HCT116 (cell line): ENCODE results near the gene CHST3. TPM values are rescaled to one million over a fixed set of nuclear protein-coding genes. Genes with fewer than 3 reads are reported as not detected.

Experiments
- ATAC-seq: fragments of 200-7000 bp; cut with Tn5 transposase; 2 replicates; pipeline ENCODE4 v1.9.1; 2020; ENCODE audit warnings: mild to moderate bottlenecking, moderate library complexity
- BruUV-seq: library from RNA; stranded (reverse); fragments of 400-500 nt; replicated peaks from 2 replicates; lab custom pipeline; 2021; lab: Mats Ljungman, UMichigan
- CTCF ChIA-PET: fragments of 300-600 bp; sonication (Branson Sonifier 250); formaldehyde crosslinking; loops from one replicate; lab custom pipeline; 2021; ENCODE audit warnings: antibody characterized with exemption; lab: Charles Lee
- POLR2A ChIA-PET: fragments of 300-600, 350-600 bp; sonication (Branson Sonifier 250); formaldehyde crosslinking; loops from one replicate; lab custom pipeline; 2021; ENCODE audit warnings: antibody characterized with exemption; lab: Charles Lee
- RAD21 ChIA-PET, 2 experiments: fragments of 300-600 bp; sonication (Branson Sonifier 250); formaldehyde crosslinking; loops; one replicate each; lab custom pipeline; 2023; ENCODE audit warnings: low total read pairs in 2 of 2; ENCODE audit not compliant: uncharacterized antibody in 2 of 2, unreplicated experiment in 2 of 2, low non-redundant PET in 1 of 2; lab: Charles Lee
- DNase-seq: peaks from one replicate; pipeline ENCODE4 v3.0.0-alpha.2; 2010; ENCODE audit warnings: low read depth, low spot score
- H2AFZ ChIP-seq: fragments of 200-600 bp; shearing (Covaris generic), sonication (generic); 2 replicates; pipeline ENCODE4 v1.6.1; 2017; ENCODE audit warnings: low read depth, mixed run types, mixed read lengths, antibody characterized with exemption, low read length; ENCODE audit not compliant: poor library complexity, severe bottlenecking
- H3K27ac ChIP-seq: 2 replicates; pipeline ENCODE4 v1.5.1; 2012; ENCODE audit warnings: low read depth, low read length
- H3K27me3 ChIP-seq: fragments of 200-600 bp; sonication (generic); 2 replicates; pipeline ENCODE4 v1.6.1; 2016; ENCODE audit warnings: mixed run types, low read length, mixed read lengths; ENCODE audit not compliant: insufficient read depth
- H3K36me3 ChIP-seq, 2 experiments: fragments of 200-500 bp in 1 of 2; fragments of 200-600 bp in 1 of 2; sonication (Bioruptor generic) in 1 of 2; sonication (generic) in 1 of 2; 2 replicates each; pipeline versions ENCODE4 v1.5.1 to v1.6.1; 2014 to 2016; ENCODE audit warnings: low read length in 2 of 2, inconsistent platforms in 1 of 2, mixed read lengths in 1 of 2, mixed run types in 1 of 2; ENCODE audit not compliant: insufficient read depth in 2 of 2, control insufficient read depth in 1 of 2
- H3K4me1 ChIP-seq, 2 experiments: fragments of 200-600 bp in 1 of 2; sonication (generic) in 1 of 2; 2 replicates each; pipeline versions ENCODE4 v1.5.1 to v1.6.1; 2012 to 2017; ENCODE audit warnings: low read length in 2 of 2, inconsistent platforms in 1 of 2, mild to moderate bottlenecking in 1 of 2, mixed read lengths in 1 of 2, mixed run types in 1 of 2, moderate library complexity in 1 of 2; ENCODE audit not compliant: insufficient read depth in 2 of 2, control insufficient read depth in 1 of 2
- H3K4me2 ChIP-seq: fragments of 200-600 bp; sonication (generic); 2 replicates; pipeline ENCODE4 v1.6.1; 2017; ENCODE audit warnings: mixed run types, low read length, mixed read lengths
- H3K4me3 ChIP-seq, 2 experiments: fragments of 200-600 bp in 1 of 2; sonication (generic) in 1 of 2; replicated peaks in 1 of 2; 2 replicates each; pipeline ENCODE4 v1.5.1; 2011 to 2016; ENCODE audit warnings: low read length in 2 of 2, control low read depth in 1 of 2, low read depth in 1 of 2, mild to moderate bottlenecking in 1 of 2, mixed read lengths in 1 of 2, mixed run types in 1 of 2
- H3K79me2 ChIP-seq: fragments of 200-600 bp; sonication (generic); 2 replicates; pipeline ENCODE4 v1.6.1; 2017; ENCODE audit warnings: mild to moderate bottlenecking, mixed run types, low read length, moderate library complexity, mixed read lengths; ENCODE audit not compliant: insufficient read depth
- H3K9ac ChIP-seq: fragments of 200-600 bp; sonication (generic); 2 replicates; pipeline ENCODE4 v1.6.1; 2016; ENCODE audit warnings: low read length, mixed read lengths
- H3K9me2 ChIP-seq: fragments of 200-600 bp; sonication (generic), shearing (Covaris generic); 2 replicates; pipeline ENCODE4 v1.6.1; 2017; ENCODE audit warnings: mixed run types, mild to moderate bottlenecking, moderate library complexity; ENCODE audit not compliant: insufficient read depth
- H3K9me3 ChIP-seq, 2 experiments: fragments of 200-500 bp in 1 of 2; fragments of 200-600 bp in 1 of 2; sonication (Bioruptor generic) in 1 of 2; sonication (generic) in 1 of 2; 2 replicates each; pipeline ENCODE4 v1.6.1; 2014 to 2017; ENCODE audit warnings: low read length in 2 of 2, mixed read lengths in 2 of 2, inconsistent platforms in 1 of 2, low read depth in 1 of 2, mild to moderate bottlenecking in 1 of 2, mixed run types in 1 of 2, moderate library complexity in 1 of 2; ENCODE audit not compliant: control insufficient read depth in 1 of 2, insufficient read depth in 1 of 2
- H4K20me1 ChIP-seq: fragments of 200-600 bp; sonication (generic), shearing (Covaris generic); 2 replicates; pipeline ENCODE4 v1.6.1; 2017; ENCODE audit warnings: mixed run types, mild to moderate bottlenecking, moderate library complexity; ENCODE audit not compliant: insufficient read depth
- ATF3 ChIP-seq: IDR thresholded peaks from 2 replicates; pipeline ENCODE4 v1.6.1; 2012
- CBX3 ChIP-seq: IDR thresholded peaks from 2 replicates; pipeline ENCODE4 v1.6.1; 2012; ENCODE audit warnings: low read depth
- EGR1 ChIP-seq: IDR thresholded peaks from 2 replicates; pipeline ENCODE4 v1.6.1; 2012; ENCODE audit warnings: low read depth
- EZH2 ChIP-seq: fragments of 200-600 bp; sonication (generic); IDR thresholded peaks from 2 replicates; pipeline ENCODE4 v1.6.1; 2017; ENCODE audit warnings: antibody characterized with exemption, mixed run types
- EZH2phosphoT487 ChIP-seq: fragments of 200-600 bp; IDR thresholded peaks from 2 replicates; pipeline ENCODE4 v1.6.1; 2018; ENCODE audit warnings: antibody characterized with exemption, borderline replicate concordance
- FOSL1 ChIP-seq: IDR thresholded peaks from 2 replicates; pipeline ENCODE4 v1.6.1; 2012; ENCODE audit warnings: low read depth
- JUND ChIP-seq: IDR thresholded peaks from 2 replicates; pipeline ENCODE4 v1.6.1; 2012
- MAX ChIP-seq: IDR thresholded peaks from 2 replicates; pipeline ENCODE4 v1.6.1; 2012
- POLR2AphosphoS5 ChIP-seq: IDR thresholded peaks from 2 replicates; pipeline ENCODE4 v1.6.1; 2011; ENCODE audit warnings: mild to moderate bottlenecking, low read depth, low read length, moderate library complexity
- RAD21 ChIP-seq: IDR thresholded peaks from 2 replicates; pipeline ENCODE4 v1.6.1; 2012; ENCODE audit warnings: low read depth, mild to moderate bottlenecking
- SIN3A ChIP-seq: IDR thresholded peaks from 2 replicates; pipeline ENCODE4 v1.6.1; 2012; ENCODE audit warnings: low read depth
- SRF ChIP-seq: IDR thresholded peaks from 2 replicates; pipeline ENCODE4 v1.6.1; 2012; ENCODE audit warnings: low read depth
- TCF7L2 ChIP-seq: IDR thresholded peaks from 2 replicates; pipeline ENCODE4 v1.7.0; 2011; ENCODE audit warnings: borderline replicate concordance, inconsistent platforms; ENCODE audit not compliant: insufficient read depth, insufficient read length; ENCODE audit errors: extremely low read depth
- YY1 ChIP-seq: IDR thresholded peaks from 2 replicates; pipeline ENCODE4 v1.6.1; 2011; ENCODE audit warnings: low read length, low read depth, moderate library complexity, mild to moderate bottlenecking; ENCODE audit not compliant: insufficient replicate concordance; ENCODE audit errors: extremely low read depth
- ZBTB33 ChIP-seq: IDR thresholded peaks from 2 replicates; pipeline ENCODE4 v1.6.1; 2011; ENCODE audit warnings: mild to moderate bottlenecking, low read length, moderate library complexity; ENCODE audit not compliant: insufficient replicate concordance; ENCODE audit errors: extremely low read depth
- ZFX ChIP-seq: fragments of 450-650 bp; IDR thresholded peaks from 2 replicates; pipeline ENCODE4 v1.6.1; 2017
- intact Hi-C: fragments of 100-400 bp; cut with micrococcal nuclease; formaldehyde crosslinking; loops from 2 replicates; pipeline ENCODE4 v1.10.0; 2022
- total RNA-seq: library from RNA; stranded (reverse); gene quantifications from one replicate; pipeline ENCODE4 v1.2.1, GENCODE V29; 2021; ENCODE audit not compliant: unreplicated experiment

Gene CHST3
- total RNA-seq, 1 experiment from 2014 or later = 10.6 TPM

GRCh38 chr10:72027498-72027897 is 63.3 kb downstream of the CHST3 start:
- peak; percentile 51 for ATAC-seq

GRCh38 chr10:72029414-72029813 is 65.2 kb downstream of the CHST3 start:
- ChIA-PET POLR2A (no interaction called here), RAD21 (no interaction called here), CTCF (no interaction called here)
- intact Hi-C loops = no loop called here
- Histone ChIP-seq H3K27me3 (no peaks in the 10 kb centered on the region), H3K36me3 (no peaks in the 10 kb centered on the region), H3K4me2 (no peak overlapping the region), H2AFZ (no peak overlapping the region), H3K9me2 (no peaks in the 10 kb centered on the region), H4K20me1 (no peaks in the 10 kb centered on the region), H3K4me1 (peaks cover 20 to 24% of the 10 kb centered on the region in 2 experiments), H3K9me3 (no peaks in the 10 kb centered on the region), H3K4me3 (no peak overlapping the region), H3K9ac (no peak overlapping the region), H3K79me2 (no peaks in the 10 kb centered on the region), H3K27ac (no peak overlapping the region)
- no peak for DNase-seq
- ATAC-seq = no peak
- BruUV-seq = no TSS peak
- TF ChIP-seq SRF = no peak
- no peak for TF ChIP-seq EZH2
- TF ChIP-seq RAD21 = no peak
- TF ChIP-seq POLR2AphosphoS5 = no peak
- TF ChIP-seq MAX = no peak
- no peak for TF ChIP-seq YY1
- no peak for TF ChIP-seq JUND
- no peak for TF ChIP-seq EZH2phosphoT487
- no peak for TF ChIP-seq TCF7L2
- no peak for TF ChIP-seq FOSL1
- TF ChIP-seq ATF3 = no peak

More at GRCh38 chr10:72027498-72027897, 63.3 kb downstream of the CHST3 start:
- Histone ChIP-seq H3K4me3 (peak overlapping the region; percentile 13 to 31; a peak in 3 of 4 replicates), H3K9me2 (no peaks in the 10 kb centered on the region), H4K20me1 (no peaks in the 10 kb centered on the region), H3K27ac (peak overlapping the region; percentile 54; the same call in 1 of the 2 replicates), H3K27me3 (no peaks in the 10 kb centered on the region), H3K4me2 (peak overlapping the region; percentile 79), H3K4me1 (peaks cover 20 to 24% of the 10 kb centered on the region in 2 experiments), H3K9me3 (no peaks in the 10 kb centered on the region), H3K9ac (peak overlapping the region; percentile 10; the same call in 1 of the 2 replicates), H3K79me2 (no peaks in the 10 kb centered on the region), H3K36me3 (no peaks in the 10 kb centered on the region), H2AFZ (peak overlapping the region; percentile 66)
- intact Hi-C loops = no loop called here
- CTCF ChIA-PET = no interaction called here
- TF ChIP-seq ZBTB33 (no peak), ZFX (no peak), CBX3 (no peak), SIN3A (no peak), EGR1 (no peak), TCF7L2 (no peak)
- POLR2A ChIA-PET = no interaction called here
- peak; percentile 39 for DNase-seq
- BruUV-seq = no TSS peak
- RAD21 ChIA-PET = no interaction called here
